K562 (cell line): ENCODE data around the gene OR2AT4. TPM values are rescaled to one million over a fixed set of nuclear protein-coding genes. Genes with fewer than 3 reads are reported as not detected.

ENCODE experiments used
- ATAC-seq: fragments of 200-7000 bp; cut with Tn5 transposase; 3 replicates; pipeline ENCODE4 v1.9.1; 2020; ENCODE audit warnings: moderate library complexity
- BruUV-seq: library from RNA; stranded (reverse); fragments of 400-500 nt; replicated peaks from 2 replicates; lab custom pipeline; 2021; lab: Mats Ljungman, UMichigan
- CTCF ChIA-PET: fragments of 300-600 bp; formaldehyde crosslinking; extraction: SDS; loops from one replicate; lab custom pipeline; 2021; ENCODE audit warnings: low intra/inter-chr PET ratio; lab: Yijun Ruan, JAX
- POLR2A ChIA-PET: fragments of 300-600, 350-650 bp; sonication (Branson Sonifier 250); formaldehyde crosslinking; extraction: SDS; loops from one replicate; lab custom pipeline; 2021; ENCODE audit warnings: antibody characterized with exemption, inconsistent platforms; lab: Yijun Ruan, JAX
- DNase-seq, 4 experiments: peaks; one replicate each; pipeline versions ENCODE4 v3.0.0 to v3.0.0-alpha.2; 2011 to 2018; ENCODE audit warnings: low spot score in 3 of 4, mixed read lengths in 3 of 4; ENCODE audit errors: extremely low read depth in 1 of 4
- FAIRE-seq: peaks from 2 replicates; lab custom pipeline; 2011; peaks lifted over from hg19 to GRCh38; lab: Jason Lieb, UNC
- H2AFZ ChIP-seq: 2 replicates; pipeline ENCODE4 v1.6.0; 2011; ENCODE audit warnings: low read depth, low read length, control low read depth, inconsistent platforms
- H3K27ac ChIP-seq: fragments of 200-600 bp; 3 replicates; pipeline ENCODE4 v1.8.0; 2011; ENCODE audit warnings: low read depth, mild to moderate bottlenecking, control low read depth, inconsistent platforms, low read length, moderate library complexity, mixed read lengths; ENCODE audit errors: extremely low read depth
- H3K27me3 ChIP-seq, 2 experiments: fragments of 300-600 bp in 1 of 2; 2 replicates in 1 of 2; 3 replicates in 1 of 2; pipeline versions ENCODE4 v1.6.0 to v1.8.0; 2011; ENCODE audit warnings: inconsistent platforms in 2 of 2, low read length in 2 of 2, mild to moderate bottlenecking in 1 of 2, mixed read lengths in 1 of 2, moderate library complexity in 1 of 2; ENCODE audit not compliant: control insufficient read depth in 2 of 2, insufficient read depth in 2 of 2
- H3K36me3 ChIP-seq: fragments of 300-600 bp; 3 replicates; pipeline ENCODE4 v1.8.0; 2011; ENCODE audit warnings: mild to moderate bottlenecking, low read length, inconsistent platforms; ENCODE audit not compliant: control insufficient read depth, insufficient read depth
- H3K4me1 ChIP-seq, 2 experiments: fragments of 200-600 bp in 1 of 2; replicated peaks in 1 of 2; 2 replicates in 1 of 2; 3 replicates in 1 of 2; pipeline versions ENCODE4 v1.5.1 to v1.8.0; 2011; ENCODE audit warnings: inconsistent platforms in 2 of 2, low read length in 2 of 2, mild to moderate bottlenecking in 1 of 2, mixed read lengths in 1 of 2, moderate library complexity in 1 of 2; ENCODE audit not compliant: control insufficient read depth in 2 of 2, insufficient read depth in 2 of 2
- H3K4me2 ChIP-seq: 2 replicates; pipeline ENCODE4 v1.6.1; 2011; ENCODE audit warnings: low read length, control low read depth, inconsistent platforms, mixed read lengths; ENCODE audit not compliant: insufficient read depth
- H3K4me3 ChIP-seq: fragments of 200-600 bp; sonication (generic), shearing (Covaris generic); 2 replicates; pipeline ENCODE4 v1.5.1; 2016; ENCODE audit warnings: control low read depth, inconsistent platforms
- H3K79me2 ChIP-seq: fragments of 200-600 bp; 3 replicates; pipeline ENCODE4 v1.8.0; 2011; ENCODE audit warnings: low read length, inconsistent platforms; ENCODE audit not compliant: control insufficient read depth, insufficient read depth
- H3K9ac ChIP-seq, 2 experiments: 2 replicates each; pipeline versions ENCODE4 v1.6.0 to v1.6.1; 2011; ENCODE audit warnings: low read depth in 2 of 2, low read length in 2 of 2, control low read depth in 1 of 2, inconsistent platforms in 1 of 2, mild to moderate bottlenecking in 1 of 2, mixed read lengths in 1 of 2; ENCODE audit not compliant: insufficient read depth in 1 of 2
- H3K9me1 ChIP-seq: one replicate; pipeline ENCODE4 v1.6.0; 2011; ENCODE audit warnings: inconsistent platforms, mild to moderate bottlenecking, low read length, moderate library complexity; ENCODE audit not compliant: control insufficient read depth, insufficient read depth
- H3K9me3 ChIP-seq: replicated peaks from 2 replicates; pipeline ENCODE4 v1.5.1; 2011; ENCODE audit warnings: low read depth, low read length, inconsistent platforms; ENCODE audit not compliant: control insufficient read depth, insufficient read depth
- H4K20me1 ChIP-seq: replicated peaks from 2 replicates; pipeline ENCODE4 v1.6.1; 2011; ENCODE audit warnings: low read length, inconsistent platforms, mixed read lengths; ENCODE audit not compliant: control insufficient read depth, insufficient read depth
- CTCFL ChIP-seq: IDR thresholded peaks from 2 replicates; pipeline ENCODE4 v1.6.1; 2011; ENCODE audit warnings: borderline replicate concordance, low read depth, mild to moderate bottlenecking, moderate library complexity, low read length; ENCODE audit not compliant: insufficient read depth, poor library complexity, severe bottlenecking
- E2F1 ChIP-seq: sonication (generic); formaldehyde crosslinking; IDR thresholded peaks from 2 replicates; pipeline ENCODE4 v1.8.1; 2023; ENCODE audit warnings: mild to moderate bottlenecking, missing genetic modification reagents, moderate library complexity
- HDAC8 ChIP-seq: fragments of 450-650 bp; IDR thresholded peaks from 2 replicates; pipeline ENCODE4 v1.6.1; 2016; ENCODE audit warnings: mild to moderate bottlenecking, missing genetic modification characterization, moderate library complexity, missing compliant biosample characterization
- IRF2 ChIP-seq: sonication (generic); formaldehyde crosslinking; IDR thresholded peaks from 2 replicates; pipeline ENCODE4 v1.8.1; 2022; ENCODE audit warnings: mild to moderate bottlenecking, missing genetic modification reagents
- KAT7 ChIP-seq: sonication (generic); formaldehyde crosslinking; IDR thresholded peaks from 2 replicates; pipeline ENCODE4 v1.8.0; 2022; ENCODE audit warnings: missing genetic modification reagents, mild to moderate bottlenecking, borderline replicate concordance
- PYGO2 ChIP-seq: fragments of 450-650 bp; IDR thresholded peaks from 2 replicates; pipeline ENCODE4 v1.6.1; 2016; ENCODE audit warnings: mild to moderate bottlenecking, missing genetic modification characterization, moderate library complexity, missing compliant biosample characterization
- TEAD1 ChIP-seq, 2 experiments: fragments of 450-650 bp in 1 of 2; sonication (generic) in 1 of 2; formaldehyde crosslinking; IDR thresholded peaks; 2 replicates each; pipeline versions ENCODE4 v1.4.0 to v1.8.0; 2020 to 2022; ENCODE audit warnings: mild to moderate bottlenecking in 2 of 2, missing genetic modification reagents in 1 of 2
- WHSC1 ChIP-seq: IDR thresholded peaks from one replicate; pipeline ENCODE4 v1.6.1; 2012; ENCODE audit warnings: low read length, control low read depth, inconsistent platforms
- XRCC5 ChIP-seq: fragments of 200-400 bp; formaldehyde crosslinking; IDR thresholded peaks from 2 replicates; pipeline ENCODE4 v1.6.1; 2017; ENCODE audit warnings: low read depth, mild to moderate bottlenecking, low read length
- ZNF239 ChIP-seq: fragments of 250-450 bp; sonication (Bioruptor Pico); IDR thresholded peaks from 2 replicates; pipeline ENCODE4 v1.4.0; 2020; ENCODE audit warnings: mild to moderate bottlenecking
- WGBS: fragments of 100-300 bp; shearing (Covaris generic); methylation state at CpG from one replicate; pipeline ENCODE4 v1.1.6; 2016; ENCODE audit warnings: low coverage, mixed read lengths; ENCODE audit not compliant: insufficient coverage; ENCODE audit errors: missing lambda C conversion rate; 5-methylcytosine and 5-hydroxymethylcytosine counted together
- in situ Hi-C: fragments of 300-500 bp; cut with MboI; formaldehyde crosslinking; loops from 4 replicates; pipeline ENCODE4 v1.15.0; 2018; ENCODE audit warnings: inconsistent platforms, mixed read lengths
- intact Hi-C: fragments of 100-400 bp; cut with micrococcal nuclease; formaldehyde crosslinking; loops from 2 replicates; pipeline ENCODE4 v1.14.2; 2022
- polyA plus RNA-seq, 8 experiments: library from polyadenylated mRNA; depleted of rRNA in 4 of 8; stranded (reverse) in 5 of 8; unstranded in 3 of 8; fragments of >200 nt; fragmentation: Nextera tagmentation in 2 of 8; fragmentation: Illumina TruSeq in 1 of 8; extraction: Ambion mirVana in 2 of 8; extraction: Trizol in 1 of 8; gene quantifications; 2 replicates each; pipeline versions ENCODE4 v1.2.1 to v1.2.3, GENCODE V29; 2011 to 2014; ENCODE audit warnings: inconsistent platforms in 1 of 8, missing spikeins in 1 of 8
- total RNA-seq, 7 experiments: library from RNA; depleted of rRNA in 6 of 7; stranded (reverse); fragments of >200 nt in 6 of 7; fragmentation: Illumina TruSeq in 2 of 7; extraction: Trizol in 2 of 7; gene quantifications; 2 replicates each; pipeline versions ENCODE4 v1.2.1 to v1.2.3, GENCODE V29; 2011 to 2021; ENCODE audit warnings: low replicate concordance in 1 of 7

Gene OR2AT4
- total and polyA plus RNA-seq, 9 of the 15 experiments (the other 6 are each of a cell fraction or from before 2014, with no cell fraction given) = 0.86 to 3.1 (median 2.0) TPM

GRCh38 chr11:75032550-75032935 is 64.1 kb downstream of the OR2AT4 start:
- FAIRE-seq = no peak
- intact Hi-C loops = no loop called here

GRCh38 chr11:75031771-75032549 is 64.7 kb downstream of the OR2AT4 start:
- H3K27ac ChIP-seq = peak overlapping the region; percentile 75
- TF ChIP-seq TEAD1 (CRISPR knock-in tag; IDR thresholded peaks at IDR 0.05) (peak in 1 of 2 experiments; percentile 13; a peak in 1 of 4 replicates), IRF2 (CRISPR knock-in tag) (no peak), KAT7 (CRISPR knock-in tag) (peak; percentile 77; the same call in 1 of the 2 replicates), HDAC8 (tag) (peak; percentile 52; the same call in 1 of the 2 replicates), E2F1 (CRISPR knock-in tag) (no peak; the same call in 1 of the 2 replicates), PYGO2 (tag) (no peak), XRCC5 (peak; percentile 82; the same call in 1 of the 2 replicates), CTCFL (peak; percentile 61)

More at GRCh38 chr11:75032550-75032935, 64.1 kb downstream of the OR2AT4 start:
- Histone ChIP-seq H3K9me1 (peaks cover 3% of the 10 kb centered on the region), H3K4me2 (no peak overlapping the region), H3K4me3 (no peak overlapping the region), H3K27me3 (no peaks in the 10 kb centered on the region), H3K9ac (peak overlapping the region; percentile 11 to 77; a peak in 2 of 4 replicates), H3K79me2 (no peaks in the 10 kb centered on the region), H3K36me3 (no peaks in the 10 kb centered on the region), H3K4me1 (peaks cover 29 to 51% of the 10 kb centered on the region in 2 experiments), H4K20me1 (no peaks in the 10 kb centered on the region), H3K27ac (no peak overlapping the region; the same call in 2 of the 3 replicates), H3K9me3 (no peaks in the 10 kb centered on the region), H2AFZ (peak overlapping the region; percentile 48; the same call in 1 of the 2 replicates)
- no TSS peak for BruUV-seq
- no peak for DNase-seq
- in situ Hi-C loops = no loop called here
- ChIA-PET POLR2A (interaction anchor here (0.6 to 1.2 kb wide), 4 partner anchors 10 to 761 kb away, joined by 3 to 4 read pairs (median 3); no protein-coding TSS in a partner anchor), CTCF (interaction anchor here (0.7 to 1.7 kb wide), 2 partner anchors 10 to 103 kb away, joined by 3 to 6 read pairs; no protein-coding TSS in a partner anchor)
- TF ChIP-seq ZNF239 = peak; percentile 37; the same call in 1 of the 2 replicates
- no peak for TF ChIP-seq WHSC1
- no peak for ATAC-seq
- 28% methylated on average over 3 of the region's 3 CpGs for WGBS

More at GRCh38 chr11:75031771-75032549, 64.7 kb downstream of the OR2AT4 start:
- Histone ChIP-seq H3K27me3 (no peaks in the 10 kb centered on the region), H3K79me2 (no peaks in the 10 kb centered on the region), H3K4me1 (peaks cover 29 to 51% of the 10 kb centered on the region in 2 experiments), H3K36me3 (no peaks in the 10 kb centered on the region), H3K9me1 (peaks cover 3% of the 10 kb centered on the region), H2AFZ (peak overlapping the region; percentile 77), H3K9ac (peak overlapping the region; percentile 68 to 77; a peak in 2 of 4 replicates), H3K4me2 (peak overlapping the region; percentile 68), H3K4me3 (no peak overlapping the region), H4K20me1 (no peaks in the 10 kb centered on the region), H3K9me3 (no peaks in the 10 kb centered on the region)
- intact Hi-C loops (loop anchor here (1.0 to 2.0 kb wide), 3 partner anchors 9 to 103 kb away; no protein-coding TSS in a partner anchor), in situ Hi-C loops (no loop called here)
- peak; percentile 82 for ATAC-seq
- WGBS = 26% methylated on average over 8 of the region's 8 CpGs
- no peak for FAIRE-seq
- CTCF ChIA-PET = interaction anchor here (0.7 to 1.7 kb wide), 3 partner anchors 9 to 102 kb away, joined by 3 to 6 read pairs (median 3); no protein-coding TSS in a partner anchor
- BruUV-seq = no TSS peak
- DNase-seq = peak; percentile 76 to 91 (median 80)
- POLR2A ChIA-PET = interaction anchor here (0.5 to 1.3 kb wide), 9 partner anchors 9 to 1388 kb away, joined by 3 to 5 read pairs (median 3); no protein-coding TSS in a partner anchor
